Gastrocnemius medialis (tissue), 4 donors: ENCODE data around the gene SSX1. TPM values are rescaled to one million over a fixed set of nuclear protein-coding genes. Genes with fewer than 3 reads are reported as not detected.
A peak's percentile ranks its signal among the peaks of the same experiment; 100 is the strongest.
"Not testable (repeated sequence)": the region's sequence is repeated elsewhere in the genome, so short reads cannot be mapped to it uniquely, and the experiment has no call there.

Experiments used
- ATAC-seq, 2 donors: fragments of 150-250 bp; one replicate each; pipeline ENCODE4 v1.9.1; 2016
- DNase-seq, 2 donors: peaks; one replicate each; pipeline ENCODE4 v3.0.0-alpha.2; 2019
- H3K27ac ChIP-seq, 4 donors: fragments of 200-600 bp; sonication (generic); 1 replicate in 1 of 4; 2 replicates in 3 of 4; pipeline ENCODE4 v1.5.1; 2016 to 2018; ENCODE audit warnings: mild to moderate bottlenecking in 2 of 4, moderate library complexity in 1 of 4
- H3K27me3 ChIP-seq, 3 donors: fragments of 200-600 bp; sonication (generic) in 2 of 3; 1 replicate in 1 of 3; 2 replicates in 2 of 3; pipeline versions ENCODE4 v1.5.1 to v1.6.0; 2016 to 2019; ENCODE audit warnings: mild to moderate bottlenecking in 1 of 3, moderate library complexity in 1 of 3
- H3K36me3 ChIP-seq, 2 donors: fragments of 200-600 bp; sonication (generic) in 1 of 2; one replicate each; pipeline ENCODE4 v1.5.1; 2017 to 2018
- H3K4me1 ChIP-seq, 2 donors: fragments of 200-600 bp; sonication (generic) in 1 of 2; one replicate each; pipeline ENCODE4 v1.5.1; 2016 to 2017; ENCODE audit warnings: mild to moderate bottlenecking in 2 of 2
- H3K4me3 ChIP-seq, 4 donors: fragments of 200-600 bp; sonication (generic) in 3 of 4; 1 replicate in 1 of 4; 2 replicates in 3 of 4; pipeline ENCODE4 v1.5.1; 2016 to 2019; ENCODE audit warnings: mild to moderate bottlenecking in 2 of 4
- H3K9me3 ChIP-seq, 3 donors: fragments of 200-600 bp; sonication (generic) in 2 of 3; 1 replicate in 1 of 3; 2 replicates in 2 of 3; pipeline ENCODE4 v1.5.1; 2016 to 2019
- CTCF ChIP-seq, 5 experiments: fragments of 450-650 bp in 3 of 5; fragments of 200-600 bp in 2 of 5; sonication (generic) in 2 of 5; IDR thresholded peaks in 4 of 5; conservative IDR thresholded peaks in 1 of 5; 1 replicate in 4 of 5; 2 replicates in 1 of 5; pipeline ENCODE4 v1.5.1; 2016 to 2019; ENCODE audit warnings: antibody characterized with exemption in 5 of 5, mild to moderate bottlenecking in 3 of 5, moderate library complexity in 3 of 5
- POLR2A ChIP-seq, 2 donors: fragments of 450-650 bp; IDR thresholded peaks; one replicate each; pipeline ENCODE4 v1.6.1; 2017; ENCODE audit warnings: antibody characterized with exemption in 2 of 2, mild to moderate bottlenecking in 2 of 2, moderate library complexity in 2 of 2
- in situ Hi-C, 4 donors: fragments of 200-750 bp; cut with MboI; loops; one replicate each; pipeline versions ENCODE4 v1.15.0 to v1.8.0; 2017; ENCODE audit warnings: low sequenced_read_pairs in 4 of 4
- intact Hi-C: fragments of 100-400 bp; cut with DNase I; formaldehyde crosslinking; loops from one replicate; pipeline ENCODE4 v1.15.1; 2023; ENCODE audit warnings: low total_unique reads
- total RNA-seq, 4 donors: library from RNA; depleted of rRNA; stranded (reverse); fragments of >200 nt; gene quantifications; one replicate each; pipeline versions ENCODE4 v1.1.0 to v1.2.3, GENCODE V29; 2016

Gene SSX1
- total RNA-seq: not detected

GRCh38 chrX:48255062-48255796, at the start of gene SSX1:
Gene SSX1, plus strand, starts transcription at chrX:48255392. Its CDS starts 1,850 bp downstream, at chrX:48257242.
- H3K4me1 ChIP-seq, DNase-seq, H3K27ac ChIP-seq, ATAC-seq, H3K9me3 ChIP-seq, H3K27me3 ChIP-seq, intact Hi-C loops, in situ Hi-C loops, H3K36me3 ChIP-seq, H3K4me3 ChIP-seq: not testable (repeated sequence)

DNA sequence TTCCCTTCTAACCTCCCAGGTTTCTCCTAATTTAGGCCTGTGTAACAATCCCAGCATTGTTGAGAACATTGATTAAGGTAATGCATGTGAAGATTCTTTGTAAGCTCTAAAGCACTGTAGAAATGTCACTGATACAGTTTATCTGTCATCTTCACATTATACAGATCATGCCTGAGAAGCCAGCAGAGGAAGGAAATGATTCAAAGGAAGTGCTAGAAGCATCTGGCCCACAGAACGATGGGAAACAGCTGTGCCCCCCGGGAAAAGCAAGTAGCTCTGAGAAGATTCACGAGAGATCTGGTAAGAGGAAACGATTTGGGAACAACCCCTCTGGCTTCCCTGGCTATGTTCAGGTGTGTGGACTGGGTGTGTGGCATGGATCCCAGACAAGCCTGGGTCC, 40.9 kb upstream of the SSX1 start:
- H3K4me1 ChIP-seq, in situ Hi-C loops, DNase-seq, H3K27me3 ChIP-seq, H3K36me3 ChIP-seq, H3K4me3 ChIP-seq, ATAC-seq, H3K9me3 ChIP-seq, intact Hi-C loops, H3K27ac ChIP-seq: not testable (repeated sequence)

GRCh38 chrX:48224196-48224595, 31.0 kb upstream of the SSX1 start:
- H3K4me3 ChIP-seq, ATAC-seq, H3K4me1 ChIP-seq, in situ Hi-C loops, H3K36me3 ChIP-seq, DNase-seq, H3K27ac ChIP-seq, H3K9me3 ChIP-seq, intact Hi-C loops, H3K27me3 ChIP-seq: not testable (repeated sequence)

DNA sequence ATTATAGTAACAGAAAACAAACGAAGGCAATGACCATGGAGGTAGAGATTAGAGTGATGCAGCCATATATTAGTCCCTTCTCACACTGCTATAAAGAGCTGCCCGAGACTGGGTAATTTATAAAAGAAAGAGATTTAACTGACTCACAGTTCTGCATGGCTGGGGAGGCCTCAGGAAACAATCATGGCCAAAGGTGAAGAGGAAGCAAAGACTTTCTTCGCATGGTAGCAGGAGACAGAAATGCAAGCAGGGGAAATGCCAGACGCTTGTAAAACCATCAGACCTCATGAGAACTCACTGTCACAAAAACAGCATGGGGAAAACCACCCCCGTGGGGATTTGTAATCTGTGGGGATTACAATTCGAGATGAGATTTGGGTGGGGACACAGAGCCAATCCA, 2.2 kb upstream of the SSX1 start:
- in situ Hi-C loops, DNase-seq, H3K9me3 ChIP-seq, ATAC-seq, H3K36me3 ChIP-seq, H3K4me3 ChIP-seq, H3K27ac ChIP-seq, H3K4me1 ChIP-seq, H3K27me3 ChIP-seq, intact Hi-C loops: not testable (repeated sequence)

GRCh38 chrX:48274365-48274764, 19.2 kb downstream of the SSX1 start:
- intact Hi-C loops, H3K27me3 ChIP-seq, H3K4me3 ChIP-seq, H3K9me3 ChIP-seq, DNase-seq, in situ Hi-C loops, H3K4me1 ChIP-seq, H3K27ac ChIP-seq, ATAC-seq, H3K36me3 ChIP-seq: not testable (repeated sequence)

DNA sequence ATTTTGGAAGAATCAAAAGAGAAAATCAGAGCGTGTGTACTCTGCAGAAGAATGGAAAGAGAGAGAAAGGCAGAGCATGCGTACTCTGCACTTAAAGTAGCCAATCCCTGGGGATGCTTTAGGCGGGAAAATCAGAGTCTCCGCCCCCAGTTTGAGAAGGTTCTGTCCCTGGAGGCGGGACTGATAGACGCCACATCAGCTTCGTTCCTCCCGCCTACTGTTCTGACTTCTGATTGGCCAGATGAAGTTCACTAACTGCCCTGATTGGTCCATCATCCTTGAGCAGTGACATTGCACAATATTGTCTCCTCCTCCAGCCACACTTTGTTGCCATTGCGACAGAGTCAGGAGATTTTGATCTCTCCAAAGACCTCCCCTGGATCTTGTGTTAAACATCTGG, 23.8 kb downstream of the SSX1 start:
- in situ Hi-C loops (no loop called here), intact Hi-C loops (no loop called here)
- no peak overlapping the region for H3K27ac ChIP-seq
- H3K27me3 ChIP-seq: no peaks in the 10 kb centered on the region
- ATAC-seq (peak in 1 of 2 donors; percentile 58), DNase-seq (peak; percentile 34 to 65)
- no peaks in the 10 kb centered on the region for H3K36me3 ChIP-seq
- no peak overlapping the region for H3K4me3 ChIP-seq
- TF ChIP-seq POLR2A (IDR thresholded peaks at IDR 0.05): no peak
- no peak for TF ChIP-seq CTCF (IDR thresholded peaks at IDR 0.05 in 4 of 5, conservative IDR thresholded peaks at IDR 0.05 in 1 of 5)
- H3K9me3 ChIP-seq: no peaks in the 10 kb centered on the region
- H3K4me1 ChIP-seq: no peaks in the 10 kb centered on the region

GRCh38 chrX:48280729-48281128, 25.5 kb downstream of the SSX1 start:
- H3K4me1 ChIP-seq, H3K36me3 ChIP-seq, H3K27me3 ChIP-seq, intact Hi-C loops, H3K9me3 ChIP-seq, H3K27ac ChIP-seq, H3K4me3 ChIP-seq, in situ Hi-C loops, ATAC-seq, DNase-seq: not testable (repeated sequence)

- intact Hi-C loops: no loop called here
These were observed 51.0 kb downstream of the SSX1 start for GRCh38 chrX:48306175-48306574.

DNA sequence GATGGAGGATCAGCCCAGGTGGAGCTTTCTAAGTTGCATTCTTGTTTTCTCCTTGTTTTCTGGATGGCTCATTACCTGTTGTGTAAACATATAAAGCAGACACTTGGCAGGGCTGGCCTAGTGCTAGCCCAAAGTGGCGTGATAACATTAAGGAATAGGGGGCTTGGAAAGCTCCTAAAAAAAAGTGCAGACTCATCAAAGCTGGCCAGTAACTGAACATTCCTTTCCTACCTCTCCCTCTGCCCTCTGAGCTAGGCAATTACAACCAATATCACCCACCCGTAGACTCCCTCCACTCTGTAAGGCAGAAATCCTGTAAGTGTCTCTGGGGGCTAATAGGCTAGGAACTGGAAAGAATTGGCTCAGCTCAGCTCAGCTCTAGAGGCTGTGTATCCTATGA, 58.8 kb downstream of the SSX1 start:
- intact Hi-C loops, H3K4me3 ChIP-seq, ATAC-seq, H3K27ac ChIP-seq, DNase-seq, H3K36me3 ChIP-seq, in situ Hi-C loops, H3K27me3 ChIP-seq, H3K9me3 ChIP-seq, H3K4me1 ChIP-seq: not testable (repeated sequence)

More at GRCh38 chrX:48306175-48306574, 51.0 kb downstream of the SSX1 start:
- in situ Hi-C loops: no loop called here
- no peak for TF ChIP-seq CTCF (IDR thresholded peaks at IDR 0.05 in 4 of 5, conservative IDR thresholded peaks at IDR 0.05 in 1 of 5)
- TF ChIP-seq POLR2A (IDR thresholded peaks at IDR 0.05): no peak
- no peak overlapping the region for H3K27ac ChIP-seq
- no peaks in the 10 kb centered on the region for H3K4me1 ChIP-seq
- ATAC-seq (no peak), DNase-seq (no peak)
- H3K36me3 ChIP-seq: no peaks in the 10 kb centered on the region
- no peak overlapping the region for H3K4me3 ChIP-seq
- no peaks in the 10 kb centered on the region for H3K27me3 ChIP-seq
- H3K9me3 ChIP-seq: no peaks in the 10 kb centered on the region
